COLO668 (cell line): Measurements from ENCODE around the gene IL1RN.

Experiments used
- DNase-seq: peaks from one replicate; lab custom pipeline; 2025; ENCODE audit not compliant: unreplicated experiment; lab: John Stamatoyannopoulos, UW

Gene IL1RN

DNA sequence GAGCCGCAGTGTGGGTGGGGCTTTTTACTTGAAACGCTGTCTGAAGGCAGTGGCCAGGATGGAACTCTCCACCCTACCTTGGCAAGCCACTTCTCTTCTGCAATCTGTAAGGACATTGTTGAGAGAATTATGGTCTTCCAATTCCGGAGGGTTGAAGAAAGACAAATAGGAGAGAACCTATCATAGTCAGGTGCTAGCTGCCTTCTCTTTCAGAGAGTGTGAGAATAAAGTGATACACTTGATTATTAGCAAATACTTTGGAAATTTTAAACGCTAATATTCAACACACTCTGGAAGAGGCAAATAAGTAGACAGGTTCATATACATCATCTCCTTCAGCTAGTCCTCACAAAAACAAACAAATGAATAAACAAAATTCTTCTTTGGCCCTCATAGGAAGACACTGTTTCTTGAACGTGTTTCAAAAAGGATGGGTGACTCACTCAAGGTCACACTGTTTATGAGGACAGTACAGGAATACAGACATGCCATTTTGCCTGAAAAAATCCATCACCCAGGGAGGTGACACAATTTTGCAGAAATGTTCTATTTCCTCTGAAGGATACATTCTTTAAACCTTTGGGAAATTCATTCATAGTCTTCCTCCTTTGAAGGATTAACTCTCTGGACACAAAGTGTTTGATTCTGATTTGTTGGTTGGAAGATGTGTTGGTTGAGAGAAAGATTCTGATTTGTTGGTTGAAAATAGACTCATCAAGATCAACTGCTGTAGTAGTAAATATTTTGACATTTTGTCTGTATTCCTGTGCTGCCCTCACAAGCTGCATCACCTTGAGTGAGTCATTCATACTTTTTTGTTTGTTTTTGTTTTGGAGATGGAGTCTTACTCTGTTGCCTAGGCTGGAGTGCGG, 2.2 kb upstream of the IL1RN start:
- DNase-seq: no peak

GRCh38 chr2:113127646-113128570, 510 bp downstream of the IL1RN start:
- no peak for DNase-seq

DNA sequence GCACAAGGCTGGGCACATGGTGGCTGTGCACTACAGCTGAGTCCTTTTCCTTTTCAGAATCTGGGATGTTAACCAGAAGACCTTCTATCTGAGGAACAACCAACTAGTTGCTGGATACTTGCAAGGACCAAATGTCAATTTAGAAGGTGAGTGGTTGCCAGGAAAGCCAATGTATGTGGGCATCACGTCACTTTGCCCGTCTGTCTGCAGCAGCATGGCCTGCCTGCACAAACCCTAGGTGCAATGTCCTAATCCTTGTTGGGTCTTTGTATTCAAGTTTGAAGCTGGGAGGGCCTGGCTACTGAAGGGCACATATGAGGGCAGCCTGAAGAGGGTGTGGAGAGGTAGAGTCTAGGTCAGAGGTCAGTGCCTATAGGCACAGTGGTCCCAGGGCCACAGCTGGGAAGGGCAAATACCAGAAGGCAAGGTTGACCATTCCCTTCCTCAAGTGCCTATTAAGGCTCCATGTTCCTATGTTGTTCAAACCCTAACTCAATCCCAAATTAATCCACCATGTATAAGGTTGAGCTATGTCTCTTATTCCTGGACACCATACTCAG, 2.2 kb downstream of the IL1RN start:
- DNase-seq: no peak

GRCh38 chr2:113131352-113132185, 4.2 kb downstream of the IL1RN start:
- no peak for DNase-seq

- DNase-seq: no peak
These were observed 5.1 kb downstream of the IL1RN start for GRCh38 chr2:113132414-113133021.

DNA sequence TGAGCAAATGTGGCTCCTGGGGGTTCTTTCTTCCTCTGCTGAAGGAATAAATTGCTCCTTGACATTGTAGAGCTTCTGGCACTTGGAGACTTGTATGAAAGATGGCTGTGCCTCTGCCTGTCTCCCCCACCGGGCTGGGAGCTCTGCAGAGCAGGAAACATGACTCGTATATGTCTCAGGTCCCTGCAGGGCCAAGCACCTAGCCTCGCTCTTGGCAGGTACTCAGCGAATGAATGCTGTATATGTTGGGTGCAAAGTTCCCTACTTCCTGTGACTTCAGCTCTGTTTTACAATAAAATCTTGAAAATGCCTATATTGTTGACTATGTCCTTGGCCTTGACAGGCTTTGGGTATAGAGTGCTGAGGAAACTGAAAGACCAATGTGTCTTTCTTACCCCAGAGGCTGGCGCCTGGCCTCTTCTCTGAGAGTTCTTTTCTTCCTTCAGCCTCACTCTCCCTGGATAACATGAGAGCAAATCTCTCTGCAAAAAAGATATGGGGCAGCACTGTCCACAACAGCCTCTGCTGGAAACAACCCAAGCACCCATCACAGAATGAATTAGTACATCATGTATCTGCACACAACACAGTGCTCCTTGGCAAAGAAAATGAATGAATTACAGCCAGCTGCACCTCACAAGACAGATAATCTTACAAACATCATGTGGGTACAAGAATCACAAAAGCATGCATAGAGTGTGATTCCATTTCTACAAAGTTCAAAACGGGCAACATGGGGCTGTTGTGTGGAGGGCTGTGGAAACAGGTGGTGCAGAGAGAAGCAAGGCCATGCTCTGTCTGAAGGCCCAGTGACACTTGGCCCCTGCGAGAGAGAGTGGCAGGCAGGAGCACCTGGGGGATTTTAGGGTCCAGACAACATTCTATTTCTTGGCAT, 6.6 kb downstream of the IL1RN start:
- no peak for DNase-seq

- no peak for DNase-seq
These were observed 7.3 kb downstream of the IL1RN start for GRCh38 chr2:113134717-113135116.

- no peak for DNase-seq
These were observed 7.9 kb downstream of the IL1RN start for GRCh38 chr2:113135317-113135716.

- DNase-seq: peak; percentile 11
These were observed 9.7 kb downstream of the IL1RN start for GRCh38 chr2:113136828-113137775.

GRCh38 chr2:113137827-113138226, 10.4 kb downstream of the IL1RN start:
- no peak for DNase-seq

GRCh38 chr2:113138428-113139322, 11.3 kb downstream of the IL1RN start:
- peak; percentile 10 for DNase-seq

- DNase-seq: no peak
These were observed 14.1 kb downstream of the IL1RN start for GRCh38 chr2:113141451-113141850.

- DNase-seq: no peak
These were observed 14.9 kb downstream of the IL1RN start for GRCh38 chr2:113142290-113142689.

GRCh38 chr2:113144259-113144658, 16.9 kb downstream of the IL1RN start:
- DNase-seq: no peak

DNA sequence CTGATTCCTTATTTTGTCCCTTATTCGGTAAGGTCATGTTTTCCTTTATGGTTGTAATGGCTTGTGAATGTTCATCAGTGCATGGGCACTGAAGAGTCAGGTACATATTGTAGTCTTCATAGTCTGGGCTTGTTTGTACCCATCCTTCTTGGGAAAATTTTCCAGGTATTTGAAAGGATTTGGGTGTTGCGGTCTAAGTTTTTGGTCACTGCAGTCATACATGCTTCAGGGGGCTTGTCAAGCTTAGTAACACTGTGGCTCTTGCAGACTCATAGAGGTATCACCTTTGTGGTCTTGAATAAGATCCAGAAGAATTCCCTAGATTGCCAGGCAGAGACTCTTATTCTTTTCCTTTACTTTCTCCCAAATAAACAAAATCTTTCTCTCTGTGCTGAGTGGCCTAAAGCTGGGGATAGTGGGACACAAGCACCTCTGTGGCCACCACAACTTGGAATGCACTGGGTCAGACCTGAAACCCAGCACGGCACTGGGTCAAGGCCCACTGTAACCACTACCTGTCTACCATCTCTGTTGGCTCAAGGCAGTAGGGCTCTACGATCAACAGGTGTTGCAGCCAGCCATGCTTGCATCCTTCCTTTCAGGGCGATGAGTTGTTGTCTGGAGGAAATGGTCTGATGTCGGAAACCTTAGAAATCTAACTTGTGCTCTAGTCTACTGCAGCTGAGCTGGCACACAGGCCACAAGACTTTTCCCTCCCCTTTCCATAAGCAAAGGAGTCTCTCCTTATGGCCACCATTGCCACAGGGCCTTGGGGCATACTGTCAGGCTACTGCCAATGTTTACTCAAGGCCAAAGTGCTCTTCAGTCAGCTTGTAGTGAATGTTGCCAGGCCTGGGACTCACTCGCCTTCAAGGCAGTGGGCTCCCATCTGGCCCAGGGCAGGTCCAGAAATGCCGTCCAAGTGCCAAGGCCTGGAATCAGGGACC, 21.5 kb downstream of the IL1RN start:
- DNase-seq: no peak
